ENCODE results near the gene IL20RB. TPM values are rescaled to one million over a fixed set of nuclear protein-coding genes. Genes with fewer than 3 reads are reported as not detected.

The IL20RB gene
- total and polyA plus RNA-seq, 2 experiments from 2014 or later = 72.5 to 107 TPM

DNA sequence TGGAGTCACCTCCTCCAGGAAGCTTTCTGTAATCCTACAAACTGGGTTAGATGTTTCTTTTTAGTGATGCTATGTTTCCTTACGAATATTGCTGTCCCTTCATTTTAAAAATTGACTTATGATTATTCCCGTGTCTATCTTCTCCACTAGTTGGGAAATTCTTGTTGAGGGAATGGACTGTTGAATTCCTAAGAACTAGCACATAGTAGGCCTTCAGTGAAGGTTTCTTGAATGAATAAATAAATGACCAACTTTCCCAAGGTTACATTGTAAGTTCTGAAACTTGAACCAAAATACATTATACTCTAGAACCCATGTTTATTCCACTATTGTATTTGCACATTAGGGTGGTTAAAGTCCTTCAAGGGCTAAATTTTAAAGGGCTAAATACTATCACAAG is 812 bp upstream of the IL20RB start:
- DNase-seq = no peak
- peaks cover 28% of the 10 kb centered on the region for H3K79me2 ChIP-seq (ENCODE audit: insufficient read depth)
- no peaks in the 10 kb centered on the region for H3K9me3 ChIP-seq (ENCODE audit: low read depth)
- TF ChIP-seq EZH2 (IDR thresholded peaks at IDR 0.05; ENCODE audit: insufficient read depth, poor library complexity, severe bottlenecking) = no peak
- no peak for TF ChIP-seq EZH2phosphoT487 (IDR thresholded peaks at IDR 0.05; ENCODE audit: insufficient read depth, low read depth)
- peak overlapping the region; percentile 94 for H3K4me2 ChIP-seq (ENCODE audit: unreplicated experiment)
- H3K27me3 ChIP-seq (replicated peaks; ENCODE audit: insufficient read depth) = no peaks in the 10 kb centered on the region
- in situ Hi-C loops (cut with MboI) = no loop called here
- H3K9me2 ChIP-seq (ENCODE audit: insufficient read depth) = no peaks in the 10 kb centered on the region
- no peaks in the 10 kb centered on the region for H3K36me3 ChIP-seq (ENCODE audit: low read depth)
- H3K4me3 ChIP-seq = no peak overlapping the region; the same call in 1 of the 2 replicates
- peak overlapping the region; percentile 75 for H3K27ac ChIP-seq
- H3K4me1 ChIP-seq (ENCODE audit: insufficient read depth) = peaks cover 75% of the 10 kb centered on the region
- no peak overlapping the region for H2AFZ ChIP-seq
- WGBS, 2 experiments (ENCODE audit: low coverage in 1 of 2, low lambda C conversion rate in 2 of 2, missing lambda C conversion rate in 2 of 2) = 92 to 93% methylated on average over 2 of the region's 2 CpGs
- H3F3A ChIP-seq (ENCODE audit: insufficient read depth) = peaks cover 75% of the 10 kb centered on the region
- no peaks in the 10 kb centered on the region for H4K20me1 ChIP-seq (ENCODE audit: insufficient read depth)
- no peak overlapping the region; the same call in 1 of the 2 replicates for H3K9ac ChIP-seq

DNA sequence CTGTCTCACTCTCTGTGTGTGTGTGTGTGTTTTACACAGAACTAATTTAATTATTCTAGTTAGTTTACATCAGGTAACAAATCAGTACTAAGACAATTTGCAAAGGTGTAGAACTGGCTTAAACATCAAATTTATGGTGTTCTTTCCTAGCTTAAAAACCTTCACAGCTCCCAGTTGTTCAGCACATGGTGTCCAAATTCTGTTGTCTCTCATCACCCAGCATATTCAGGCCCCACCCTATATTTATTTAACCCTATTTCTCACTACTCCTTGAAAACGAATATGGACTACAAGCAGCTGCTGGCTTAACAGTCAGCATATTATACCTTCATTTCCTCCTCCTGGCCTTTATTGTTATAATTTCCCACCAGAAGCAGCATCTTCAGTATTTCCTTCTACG is 1.2 kb downstream of the IL20RB start:
- in situ Hi-C loops (cut with MboI) = no loop called here
- Histone ChIP-seq H3K36me3 (ENCODE audit: low read depth) (no peaks in the 10 kb centered on the region), H3K9ac (peak overlapping the region; percentile 84), H3K9me2 (ENCODE audit: insufficient read depth) (no peaks in the 10 kb centered on the region), H3K4me2 (ENCODE audit: unreplicated experiment) (peak overlapping the region; percentile 94), H2AFZ (peak overlapping the region; percentile 21; the same call in 1 of the 2 replicates), H4K20me1 (ENCODE audit: insufficient read depth) (no peaks in the 10 kb centered on the region), H3K9me3 (ENCODE audit: low read depth) (no peaks in the 10 kb centered on the region), H3F3A (ENCODE audit: insufficient read depth) (peaks cover 71% of the 10 kb centered on the region), H3K27me3 (replicated peaks; ENCODE audit: insufficient read depth) (no peaks in the 10 kb centered on the region), H3K4me1 (ENCODE audit: insufficient read depth) (peaks cover 70% of the 10 kb centered on the region), H3K27ac (peak overlapping the region; percentile 75), H3K79me2 (ENCODE audit: insufficient read depth) (peaks cover 43% of the 10 kb centered on the region), H3K4me3 (peak overlapping the region; percentile 85)
- TF ChIP-seq EZH2 (IDR thresholded peaks at IDR 0.05; ENCODE audit: insufficient read depth, poor library complexity, severe bottlenecking) (no peak), EZH2phosphoT487 (IDR thresholded peaks at IDR 0.05; ENCODE audit: insufficient read depth, low read depth) (no peak)
- 11 to 13% methylated on average over 2 of the region's 2 CpGs for WGBS, 2 experiments (ENCODE audit: low coverage in 1 of 2, low lambda C conversion rate in 2 of 2, missing lambda C conversion rate in 2 of 2)
- DNase-seq = peak; percentile 53

DNA sequence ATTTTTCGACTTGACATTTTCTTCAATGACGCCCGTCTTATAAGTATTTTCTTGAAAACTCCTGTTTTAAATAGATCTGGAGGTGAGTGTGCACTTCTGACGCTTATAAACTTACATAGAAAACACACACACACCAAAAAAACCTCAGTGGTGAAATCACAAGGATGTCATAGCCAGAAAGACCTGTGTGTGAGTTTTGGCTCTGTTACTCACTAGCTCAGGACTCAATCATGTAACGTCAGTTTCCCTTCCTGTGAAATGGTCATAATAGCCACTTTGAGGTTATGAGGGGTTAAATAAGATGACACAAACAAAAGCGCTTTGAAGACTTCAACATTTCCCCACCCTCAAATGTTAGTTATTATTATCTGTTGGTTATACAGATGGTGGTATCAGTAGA is 1.8 kb downstream of the IL20RB start:
- Histone ChIP-seq H3K27ac (peak overlapping the region; percentile 75), H3F3A (ENCODE audit: insufficient read depth) (peaks cover 71% of the 10 kb centered on the region), H3K4me3 (peak overlapping the region; percentile 85), H3K27me3 (replicated peaks; ENCODE audit: insufficient read depth) (no peaks in the 10 kb centered on the region), H2AFZ (peak overlapping the region; percentile 21; the same call in 1 of the 2 replicates), H3K36me3 (ENCODE audit: low read depth) (no peaks in the 10 kb centered on the region), H3K4me2 (ENCODE audit: unreplicated experiment) (peak overlapping the region; percentile 94), H3K9ac (peak overlapping the region; percentile 84), H3K4me1 (ENCODE audit: insufficient read depth) (peaks cover 64% of the 10 kb centered on the region), H4K20me1 (ENCODE audit: insufficient read depth) (no peaks in the 10 kb centered on the region), H3K9me2 (ENCODE audit: insufficient read depth) (no peaks in the 10 kb centered on the region), H3K9me3 (ENCODE audit: low read depth) (no peaks in the 10 kb centered on the region), H3K79me2 (ENCODE audit: insufficient read depth) (peaks cover 43% of the 10 kb centered on the region)
- TF ChIP-seq EZH2phosphoT487 (IDR thresholded peaks at IDR 0.05; ENCODE audit: insufficient read depth, low read depth) = no peak
- no peak for TF ChIP-seq EZH2 (IDR thresholded peaks at IDR 0.05; ENCODE audit: insufficient read depth, poor library complexity, severe bottlenecking)
- in situ Hi-C loops (cut with MboI) = no loop called here
- peak; percentile 40 for DNase-seq
- WGBS, 2 experiments (ENCODE audit: low coverage in 1 of 2, low lambda C conversion rate in 2 of 2, missing lambda C conversion rate in 2 of 2) = 43 to 44% methylated on average over 6 of the region's 6 CpGs

DNA sequence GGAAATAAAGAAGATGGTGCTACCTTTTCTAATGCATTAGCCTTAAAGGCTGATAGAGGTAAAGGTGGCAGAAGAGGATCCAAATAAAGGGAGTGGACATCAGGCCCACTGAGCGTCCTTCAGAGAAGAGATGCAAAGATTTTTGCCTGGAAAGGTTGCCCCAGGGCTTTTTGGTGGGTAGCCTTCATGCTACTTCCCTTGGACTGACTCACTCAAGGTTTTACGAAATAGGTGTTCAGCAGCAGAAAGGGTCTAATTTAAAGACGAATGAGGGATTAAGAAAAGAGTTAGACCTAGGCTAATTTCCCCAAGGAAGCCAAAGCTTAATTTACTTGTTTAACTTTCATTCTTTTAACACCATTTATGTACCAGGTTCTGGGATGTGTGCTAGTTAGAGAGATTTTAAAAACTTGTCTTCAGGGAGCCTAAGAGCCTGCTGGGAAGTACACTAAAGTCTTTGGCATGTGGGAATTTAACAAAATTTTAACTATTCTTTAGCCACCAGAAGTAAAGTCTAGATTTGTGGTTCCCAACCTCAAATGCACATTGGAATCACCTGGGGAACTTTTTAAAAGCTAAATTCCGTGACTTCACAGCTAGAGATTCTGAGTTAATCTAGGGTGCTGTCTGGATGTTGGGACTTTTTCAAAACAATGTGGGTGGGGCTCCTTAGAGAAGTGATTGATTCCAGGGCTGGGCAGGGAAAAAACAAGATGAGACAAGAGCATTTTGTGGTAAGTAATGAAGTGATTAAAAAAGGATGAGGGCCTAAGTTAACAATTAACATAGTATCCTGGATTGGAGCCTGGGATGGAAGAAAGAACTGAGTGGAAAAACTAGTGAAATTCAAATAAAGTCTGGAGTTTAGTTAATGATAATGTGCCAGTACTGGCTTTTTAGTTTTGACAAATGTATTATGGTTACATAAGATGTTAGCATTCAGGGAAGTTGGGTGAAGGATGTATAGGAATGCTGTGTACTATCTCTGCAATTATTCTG is 3.4 kb downstream of the IL20RB start:
- DNase-seq = peak; percentile 91
- Histone ChIP-seq H3K27ac (peak overlapping the region; percentile 75), H3K9me3 (ENCODE audit: low read depth) (no peaks in the 10 kb centered on the region), H3K9me2 (ENCODE audit: insufficient read depth) (no peaks in the 10 kb centered on the region), H3K27me3 (replicated peaks; ENCODE audit: insufficient read depth) (no peaks in the 10 kb centered on the region), H3K4me1 (ENCODE audit: insufficient read depth) (peaks cover 49% of the 10 kb centered on the region), H3K4me2 (ENCODE audit: unreplicated experiment) (peak overlapping the region; percentile 94), H3K4me3 (peak overlapping the region; percentile 85), H2AFZ (peak overlapping the region; percentile 33), H4K20me1 (ENCODE audit: insufficient read depth) (no peaks in the 10 kb centered on the region), H3K9ac (peak overlapping the region; percentile 84), H3K36me3 (ENCODE audit: low read depth) (no peaks in the 10 kb centered on the region), H3F3A (ENCODE audit: insufficient read depth) (peaks cover 58% of the 10 kb centered on the region), H3K79me2 (ENCODE audit: insufficient read depth) (peaks cover 43% of the 10 kb centered on the region)
- no peak for TF ChIP-seq EZH2 (IDR thresholded peaks at IDR 0.05; ENCODE audit: insufficient read depth, poor library complexity, severe bottlenecking)
- TF ChIP-seq EZH2phosphoT487 (IDR thresholded peaks at IDR 0.05; ENCODE audit: insufficient read depth, low read depth) = no peak
- in situ Hi-C loops (cut with MboI) = no loop called here
- 7 to 14% methylated on average over 4 of the region's 4 CpGs for WGBS, 2 experiments (ENCODE audit: low coverage in 1 of 2, low lambda C conversion rate in 2 of 2, missing lambda C conversion rate in 2 of 2)

Measured in GM23248 (cell line).